ENCODE results near the gene GABRR1. TPM values are rescaled to one million over a fixed set of nuclear protein-coding genes. Genes with fewer than 3 reads are reported as not detected.

Gene GABRR1
- total and polyA plus RNA-seq, 10 donors = not detected

DNA sequence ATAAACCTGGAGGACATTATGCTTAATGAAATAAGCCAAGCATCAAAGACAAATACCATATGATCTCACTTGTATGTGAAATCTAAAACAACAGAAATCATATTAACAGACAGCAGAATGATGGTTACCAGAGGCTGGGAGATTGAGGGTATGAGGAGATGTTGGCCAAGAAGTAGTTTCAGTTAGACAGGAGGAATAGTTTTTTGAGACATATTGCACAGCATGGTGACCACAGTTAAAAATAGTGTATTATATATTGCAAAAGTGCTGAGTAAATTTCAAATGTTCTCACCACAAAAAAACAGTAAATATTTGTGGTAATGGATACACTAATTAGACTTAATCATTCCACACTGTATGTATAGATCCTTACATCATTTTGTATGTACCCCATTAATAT, 1.8 kb downstream of the GABRR1 start:
- H3K27me3 ChIP-seq (replicated peaks in 1 of 7) = no peaks in the 10 kb centered on the region
- TF ChIP-seq POLR2A (IDR thresholded peaks at IDR 0.05) = no peak
- TF ChIP-seq POLR2AphosphoS5 (IDR thresholded peaks at IDR 0.05) = no peak
- TF ChIP-seq, protein P1, sequence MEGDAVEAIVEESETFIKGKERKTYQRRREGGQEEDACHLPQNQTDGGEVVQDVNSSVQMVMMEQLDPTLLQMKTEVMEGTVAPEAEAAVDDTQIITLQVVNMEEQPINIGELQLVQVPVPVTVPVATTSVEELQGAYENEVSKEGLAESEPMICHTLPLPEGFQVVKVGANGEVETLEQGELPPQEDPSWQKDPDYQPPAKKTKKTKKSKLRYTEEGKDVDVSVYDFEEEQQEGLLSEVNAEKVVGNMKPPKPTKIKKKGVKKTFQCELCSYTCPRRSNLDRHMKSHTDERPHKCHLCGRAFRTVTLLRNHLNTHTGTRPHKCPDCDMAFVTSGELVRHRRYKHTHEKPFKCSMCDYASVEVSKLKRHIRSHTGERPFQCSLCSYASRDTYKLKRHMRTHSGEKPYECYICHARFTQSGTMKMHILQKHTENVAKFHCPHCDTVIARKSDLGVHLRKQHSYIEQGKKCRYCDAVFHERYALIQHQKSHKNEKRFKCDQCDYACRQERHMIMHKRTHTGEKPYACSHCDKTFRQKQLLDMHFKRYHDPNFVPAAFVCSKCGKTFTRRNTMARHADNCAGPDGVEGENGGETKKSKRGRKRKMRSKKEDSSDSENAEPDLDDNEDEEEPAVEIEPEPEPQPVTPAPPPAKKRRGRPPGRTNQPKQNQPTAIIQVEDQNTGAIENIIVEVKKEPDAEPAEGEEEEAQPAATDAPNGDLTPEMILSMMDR (IDR thresholded peaks at IDR 0.05 in 8 of 11, conservative IDR thresholded peaks at IDR 0.05 in 3 of 11) = no peak
- peaks cover 0 to 10% (median 0%) of the 10 kb centered on the region in 6 donors for H3K4me1 ChIP-seq
- DNase-seq = no peak
- no peaks in the 10 kb centered on the region for H3K9me3 ChIP-seq
- intact Hi-C loops (cut with DNase I; ENCODE audit: low total_unique reads) = no loop called here
- H3K36me3 ChIP-seq = no peaks in the 10 kb centered on the region
- no peak overlapping the region for H3K4me3 ChIP-seq
- H3K27ac ChIP-seq = no peak overlapping the region

DNA sequence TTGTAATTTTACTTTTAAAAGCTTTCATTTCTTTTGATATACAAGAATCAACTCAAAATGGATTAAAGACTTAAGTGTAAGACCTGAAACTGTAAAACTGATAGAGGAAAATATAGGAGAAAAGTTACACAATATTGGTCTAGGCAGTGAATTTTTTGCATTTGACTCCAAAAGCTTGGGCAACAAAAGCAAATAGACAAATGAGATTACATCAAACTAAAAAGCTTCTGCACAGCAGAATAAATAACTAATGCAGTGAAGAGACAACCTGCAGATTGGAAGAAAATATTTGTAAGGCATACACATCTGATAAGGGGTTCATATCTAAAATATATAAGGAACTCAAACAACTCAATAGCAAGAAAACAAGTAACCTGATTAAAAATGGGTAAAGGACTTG, 3.0 kb downstream of the GABRR1 start:
- peaks cover 0 to 10% (median 0%) of the 10 kb centered on the region in 6 donors for H3K4me1 ChIP-seq
- intact Hi-C loops (cut with DNase I; ENCODE audit: low total_unique reads) = no loop called here
- no peak overlapping the region for H3K27ac ChIP-seq
- H3K4me3 ChIP-seq = no peak overlapping the region
- no peaks in the 10 kb centered on the region for H3K27me3 ChIP-seq (replicated peaks in 1 of 7)
- no peaks in the 10 kb centered on the region for H3K36me3 ChIP-seq
- TF ChIP-seq POLR2AphosphoS5 (IDR thresholded peaks at IDR 0.05) (no peak), POLR2A (IDR thresholded peaks at IDR 0.05) (no peak)
- TF ChIP-seq, protein P1 (IDR thresholded peaks at IDR 0.05 in 8 of 11, conservative IDR thresholded peaks at IDR 0.05 in 3 of 11) = no peak
- H3K9me3 ChIP-seq = no peaks in the 10 kb centered on the region
- DNase-seq = no peak

DNA sequence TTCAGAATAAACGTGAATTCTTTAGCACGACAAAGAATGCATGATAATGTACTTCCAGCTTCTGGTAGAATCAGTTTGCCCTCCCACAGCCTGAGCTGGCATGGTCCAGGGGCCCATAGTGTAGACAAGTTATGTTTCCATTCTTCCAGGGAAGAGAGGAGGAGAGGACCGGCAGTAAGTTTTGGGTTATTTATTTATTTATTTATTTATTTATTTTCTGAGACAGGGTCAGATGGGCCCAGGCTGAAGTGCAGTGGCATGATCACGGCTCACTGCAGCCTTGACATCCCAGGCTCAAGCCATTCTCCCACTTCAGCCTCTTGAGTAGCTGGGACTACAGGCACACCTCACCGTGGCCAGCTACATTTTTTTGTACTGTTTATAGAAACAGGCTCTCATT, 4.7 kb downstream of the GABRR1 start:
- intact Hi-C loops (cut with DNase I; ENCODE audit: low total_unique reads) = no loop called here
- 45 to 84% (median 69%) methylated on average over 5 of the region's 5 CpGs for WGBS, 5 donors
- Histone ChIP-seq H3K27ac (no peak overlapping the region), H3K27me3 (replicated peaks in 1 of 7) (no peaks in the 10 kb centered on the region), H3K4me1 (peaks cover 0 to 5% (median 0%) of the 10 kb centered on the region in 6 donors), H3K36me3 (no peaks in the 10 kb centered on the region), H3K4me3 (no peak overlapping the region), H3K9me3 (no peaks in the 10 kb centered on the region)
- TF ChIP-seq POLR2A (IDR thresholded peaks at IDR 0.05) (no peak), POLR2AphosphoS5 (IDR thresholded peaks at IDR 0.05) (no peak)
- TF ChIP-seq, protein P1 (IDR thresholded peaks at IDR 0.05 in 8 of 11, conservative IDR thresholded peaks at IDR 0.05 in 3 of 11) = no peak
- no peak for DNase-seq

DNA sequence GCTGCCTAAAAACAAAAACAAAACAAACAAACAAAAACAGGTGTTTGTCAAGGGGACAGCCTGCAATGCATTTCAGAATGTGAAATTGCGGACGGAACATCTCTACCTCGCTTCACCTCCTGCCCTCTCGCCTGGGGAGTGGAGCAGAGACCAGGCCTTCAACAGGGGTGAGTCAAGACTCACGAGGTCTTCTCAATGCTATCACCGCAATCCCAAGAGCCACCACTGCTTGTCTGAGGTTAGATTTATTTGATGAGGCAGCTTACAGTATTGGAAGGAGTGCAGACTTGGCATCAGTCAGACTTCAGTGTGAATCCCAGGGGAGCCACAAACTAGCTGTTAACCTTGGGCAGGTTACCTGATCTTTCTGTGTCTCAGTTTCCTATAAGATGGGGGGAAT, 7.7 kb downstream of the GABRR1 start:
- no peak for DNase-seq
- no peaks in the 10 kb centered on the region for H3K36me3 ChIP-seq
- 86 to 95% (median 92%) methylated on average over 6 of the region's 6 CpGs for WGBS, 5 donors
- intact Hi-C loops (cut with DNase I; ENCODE audit: low total_unique reads) = no loop called here
- no peaks in the 10 kb centered on the region for H3K4me1 ChIP-seq
- no peaks in the 10 kb centered on the region for H3K27me3 ChIP-seq (replicated peaks in 1 of 7)
- H3K4me3 ChIP-seq = no peak overlapping the region
- no peak overlapping the region for H3K27ac ChIP-seq
- no peaks in the 10 kb centered on the region for H3K9me3 ChIP-seq
- TF ChIP-seq POLR2AphosphoS5 (IDR thresholded peaks at IDR 0.05) (no peak), POLR2A (IDR thresholded peaks at IDR 0.05) (no peak)
- TF ChIP-seq, protein P1 (IDR thresholded peaks at IDR 0.05 in 8 of 11, conservative IDR thresholded peaks at IDR 0.05 in 3 of 11) = no peak
